HG02759 (cell line): ENCODE results near the gene SELPLG.
"Not testable (repeated sequence)": the region's sequence is repeated elsewhere in the genome, so short reads cannot be mapped to it uniquely, and the experiment has no call there.

Experiments
- ATAC-seq: cut with Tn5 transposase; IDR thresholded peaks from one replicate; pipeline ENCODE4 v1.9.1; 2021; ENCODE audit warnings: mild to moderate bottlenecking, moderate library complexity; ENCODE audit not compliant: unreplicated experiment

Gene SELPLG

DNA sequence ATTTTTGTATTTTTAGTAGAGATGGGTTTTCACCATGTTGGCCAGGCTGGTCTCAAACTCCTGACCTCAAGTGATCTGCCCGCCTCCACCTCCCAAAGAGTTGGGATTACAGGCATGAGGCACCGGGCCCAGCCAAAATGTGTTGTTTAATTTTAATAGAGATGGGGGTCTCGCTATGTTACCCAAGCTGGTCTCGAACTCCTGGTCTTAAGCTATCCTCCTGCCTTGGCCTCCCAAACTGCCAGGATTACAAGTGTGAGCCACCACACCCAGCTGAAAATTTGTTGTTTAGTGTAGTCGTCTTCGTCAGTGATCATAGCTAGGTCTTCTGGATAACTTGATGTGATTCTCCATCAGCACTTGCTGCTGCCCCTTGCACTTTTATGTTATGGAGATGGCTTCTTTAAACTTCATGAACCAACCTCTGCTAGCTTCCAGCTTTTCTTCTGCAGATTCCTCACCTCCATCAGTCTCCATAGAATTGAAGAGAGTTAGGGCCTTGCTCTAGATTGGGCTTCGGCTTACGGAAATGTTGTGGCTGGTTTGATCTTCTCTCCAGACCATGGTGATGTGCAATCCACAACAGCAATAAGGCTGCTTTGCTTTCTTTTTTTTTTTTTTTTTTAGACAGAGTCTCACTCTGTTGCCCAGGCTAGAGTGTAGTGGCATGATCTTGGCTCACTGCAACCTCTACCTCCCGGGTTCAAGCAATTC is 58.3 kb downstream of the SELPLG start:
- no peak for ATAC-seq

DNA sequence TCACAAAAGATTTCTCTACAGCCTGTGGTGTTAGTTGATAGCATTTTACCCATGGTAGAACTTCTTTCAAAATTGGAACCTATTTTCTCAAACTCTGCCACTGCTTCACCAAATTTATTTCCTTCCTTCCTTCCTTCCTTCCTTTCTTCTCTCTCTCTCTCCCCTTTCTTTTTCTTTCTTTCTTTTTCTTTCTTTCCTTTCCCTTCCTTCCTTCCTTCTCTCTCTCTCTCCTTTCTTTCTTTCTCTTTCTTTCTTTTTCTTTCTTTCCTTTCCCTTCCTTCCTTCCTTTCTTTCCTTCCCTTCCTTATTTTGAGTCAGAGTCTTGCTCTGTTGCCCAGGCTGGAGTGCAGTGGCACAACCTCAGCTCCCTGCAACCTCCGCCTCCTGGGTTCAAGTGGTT is 59.4 kb downstream of the SELPLG start:
- not testable (repeated sequence) for ATAC-seq

- no peak for ATAC-seq
Observed at GRCh38 chr12:108573317-108573716, 60.4 kb downstream of the SELPLG start.

GRCh38 chr12:108572166-108572790 is 61.4 kb downstream of the SELPLG start:
- ATAC-seq, result peak; percentile 36
